Omental fat pad (tissue), 4 donors: Measurements from ENCODE around the gene ZGPAT. TPM values are rescaled to one million over a fixed set of nuclear protein-coding genes. Genes with fewer than 3 reads are reported as not detected.
A peak's percentile ranks its signal among the peaks of the same experiment; 100 is the strongest.

Experiments
- ATAC-seq: fragments of 150-250 bp; one replicate; pipeline ENCODE4 v1.9.1; 2016; ENCODE audit warnings: mild to moderate bottlenecking, moderate library complexity; ENCODE audit not compliant: low FRiP score
- DNase-seq: peaks from one replicate; pipeline ENCODE4 v3.0.0-alpha.2; 2019; ENCODE audit warnings: low spot score
- total RNA-seq, 4 donors: library from RNA; depleted of rRNA; stranded (reverse); fragments of >200 nt; gene quantifications; one replicate each; pipeline ENCODE4 v1.1.0, GENCODE V29; 2016
- TF ChIP-seq, protein P1 (sequence below), 3 donors: fragments of 450-650 bp; IDR thresholded peaks; one replicate each; pipeline ENCODE4 v1.5.1; 2016 to 2017; ENCODE audit warnings: antibody characterized with exemption in 3 of 3, mild to moderate bottlenecking in 3 of 3, moderate library complexity in 2 of 3

The ZGPAT gene
- total RNA-seq, 4 donors from 2014 or later = 13.2 to 34.5 (median 20.6) TPM

DNA sequence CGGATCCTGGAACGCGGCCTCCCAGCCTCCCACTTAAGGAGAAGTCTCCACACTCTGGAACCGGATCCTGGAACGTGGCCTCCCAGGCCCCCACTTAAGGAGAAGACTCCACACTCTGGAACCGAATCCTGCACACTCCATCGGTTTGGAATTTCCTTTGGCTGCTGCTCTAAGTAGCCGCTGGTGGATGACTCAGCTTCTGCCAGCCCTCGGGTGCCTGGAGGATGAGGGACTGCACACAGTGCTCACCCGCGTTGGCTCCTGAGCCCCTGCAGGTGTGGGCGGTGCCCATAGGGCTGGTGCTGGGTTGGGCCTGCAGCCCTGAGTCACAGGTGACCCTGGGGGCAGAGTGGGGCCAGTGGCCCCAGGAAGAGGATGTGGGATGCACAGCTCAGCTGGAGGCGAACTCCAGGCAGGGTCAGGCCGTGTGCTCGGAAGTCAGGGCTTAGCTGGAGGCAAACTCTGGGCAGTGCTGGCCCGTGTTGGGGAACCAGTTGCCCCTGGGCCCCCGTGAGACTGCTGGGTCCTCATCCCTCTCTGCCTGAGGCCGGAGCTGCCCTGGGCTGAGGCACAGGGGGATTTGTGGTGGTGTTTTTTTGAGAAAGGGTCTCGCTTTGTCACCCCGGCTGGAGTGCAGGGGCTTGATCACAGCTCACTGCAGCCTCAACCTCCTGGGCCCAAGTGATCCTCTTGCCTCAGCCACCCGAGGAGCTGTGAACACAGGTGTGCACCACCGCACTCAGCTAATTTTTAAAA, 25.3 kb upstream of the ZGPAT start:
- peak; percentile 52 for DNase-seq

DNA sequence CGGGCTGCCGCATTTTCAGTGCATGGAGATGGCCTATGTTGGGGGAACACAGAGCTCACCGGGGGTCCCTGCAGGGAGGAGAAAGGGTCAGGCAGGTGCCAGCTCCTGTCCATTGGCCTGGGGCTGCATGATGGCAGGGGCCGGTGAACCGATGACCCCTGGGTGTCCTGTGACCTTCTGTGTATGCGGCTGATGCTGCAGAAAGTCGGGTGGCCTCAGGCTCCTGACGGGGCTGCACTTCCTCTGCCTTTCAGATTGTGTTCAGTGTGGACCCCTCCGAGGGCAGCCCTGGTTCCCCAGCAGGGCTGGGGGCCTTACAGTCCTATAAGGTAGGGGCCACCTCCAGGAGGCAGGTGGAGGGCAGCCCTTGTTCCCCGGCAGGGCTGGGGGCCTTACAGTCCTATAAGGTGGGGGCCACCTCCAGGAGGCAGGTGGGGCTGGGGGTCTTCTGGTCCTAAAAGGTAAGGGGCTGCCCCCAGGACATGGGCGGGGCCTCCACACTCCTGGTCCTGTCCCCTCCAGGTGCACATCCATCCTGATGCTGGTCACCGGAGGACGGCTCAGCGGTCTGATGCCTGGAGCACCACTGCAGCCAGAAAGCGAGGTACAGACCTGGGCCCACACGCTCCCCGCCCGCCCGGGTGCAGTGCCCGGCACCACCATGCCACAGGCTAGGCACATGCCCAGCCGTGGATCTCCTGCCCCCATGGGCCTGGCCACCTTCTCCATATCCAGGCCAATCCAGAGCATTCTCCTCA, 22.4 kb upstream of the ZGPAT start:
- DNase-seq (no peak), ATAC-seq (no peak)
- TF ChIP-seq, protein P1, sequence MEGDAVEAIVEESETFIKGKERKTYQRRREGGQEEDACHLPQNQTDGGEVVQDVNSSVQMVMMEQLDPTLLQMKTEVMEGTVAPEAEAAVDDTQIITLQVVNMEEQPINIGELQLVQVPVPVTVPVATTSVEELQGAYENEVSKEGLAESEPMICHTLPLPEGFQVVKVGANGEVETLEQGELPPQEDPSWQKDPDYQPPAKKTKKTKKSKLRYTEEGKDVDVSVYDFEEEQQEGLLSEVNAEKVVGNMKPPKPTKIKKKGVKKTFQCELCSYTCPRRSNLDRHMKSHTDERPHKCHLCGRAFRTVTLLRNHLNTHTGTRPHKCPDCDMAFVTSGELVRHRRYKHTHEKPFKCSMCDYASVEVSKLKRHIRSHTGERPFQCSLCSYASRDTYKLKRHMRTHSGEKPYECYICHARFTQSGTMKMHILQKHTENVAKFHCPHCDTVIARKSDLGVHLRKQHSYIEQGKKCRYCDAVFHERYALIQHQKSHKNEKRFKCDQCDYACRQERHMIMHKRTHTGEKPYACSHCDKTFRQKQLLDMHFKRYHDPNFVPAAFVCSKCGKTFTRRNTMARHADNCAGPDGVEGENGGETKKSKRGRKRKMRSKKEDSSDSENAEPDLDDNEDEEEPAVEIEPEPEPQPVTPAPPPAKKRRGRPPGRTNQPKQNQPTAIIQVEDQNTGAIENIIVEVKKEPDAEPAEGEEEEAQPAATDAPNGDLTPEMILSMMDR (IDR thresholded peaks at IDR 0.05) = no peak

More for the DNA sequence above, 25.3 kb upstream of the ZGPAT start:
- ATAC-seq = peak; percentile 92
- TF ChIP-seq, protein P1 (IDR thresholded peaks at IDR 0.05) = no peak

DNA sequence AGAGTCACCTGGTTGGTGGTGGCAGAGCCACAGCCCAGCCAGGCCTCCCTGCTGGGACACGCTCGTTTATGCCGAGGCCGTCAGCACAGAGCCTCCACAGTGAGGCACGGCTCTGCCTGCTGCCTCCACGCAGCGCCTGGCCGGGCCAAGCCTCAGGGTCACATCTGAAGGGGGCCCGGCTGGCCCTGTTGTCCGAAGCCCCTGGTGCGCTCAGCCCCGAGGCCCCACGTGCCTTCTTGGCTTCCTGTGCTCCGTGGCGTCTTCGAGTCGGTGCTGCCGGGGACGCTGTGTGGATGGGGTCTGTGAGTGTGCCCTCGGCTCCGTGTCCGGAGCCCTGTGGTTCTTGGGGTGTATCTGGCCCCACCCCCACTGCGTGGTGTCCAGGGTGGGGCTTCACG, 21.7 kb upstream of the ZGPAT start:
- DNase-seq = no peak
- TF ChIP-seq, protein P1 (IDR thresholded peaks at IDR 0.05) = no peak
- ATAC-seq = no peak

DNA sequence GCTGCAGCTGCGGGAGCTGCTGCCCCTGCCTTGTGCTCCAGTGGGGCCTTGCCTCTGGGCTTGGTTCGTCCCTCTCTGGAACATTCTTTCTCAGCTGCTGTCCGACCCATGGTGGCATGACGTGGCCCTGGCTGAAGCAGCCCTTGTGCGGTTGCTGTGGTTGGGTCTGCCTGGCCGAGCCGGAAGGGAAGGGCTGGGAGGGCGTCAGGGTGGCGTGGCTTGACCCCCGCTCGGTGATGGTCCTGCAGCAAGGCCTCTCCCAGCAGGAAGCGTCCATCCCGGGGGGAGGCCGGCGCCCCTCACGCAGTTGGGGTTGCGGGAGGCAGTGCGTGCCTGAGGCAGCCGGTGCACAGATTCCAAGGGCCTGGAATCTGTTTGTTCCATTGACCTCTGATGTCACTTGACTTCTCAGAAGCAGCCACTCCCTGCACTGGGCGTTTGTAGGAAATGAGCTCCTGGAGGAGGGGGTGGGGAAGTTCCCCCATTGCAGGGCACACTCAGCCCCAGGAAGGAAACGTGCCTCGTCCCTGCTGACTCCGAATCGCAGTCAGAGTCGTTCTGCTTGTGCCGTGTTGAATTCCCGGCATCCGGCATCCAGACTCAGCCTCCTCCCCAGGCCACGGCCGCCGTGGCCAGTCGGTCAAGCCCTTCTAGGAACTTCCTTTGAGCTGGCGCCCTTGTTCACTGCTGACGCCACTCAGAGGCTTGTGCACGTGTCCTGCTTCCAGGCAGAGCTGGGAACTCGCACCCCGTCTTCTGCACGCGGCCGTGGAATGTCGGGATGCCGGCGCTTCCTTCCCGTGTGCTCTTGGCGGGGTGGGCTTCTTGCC, 21.1 kb upstream of the ZGPAT start:
- ATAC-seq (peak; percentile 69), DNase-seq (peak; percentile 57)
- TF ChIP-seq, protein P1 (IDR thresholded peaks at IDR 0.05) = no peak

DNA sequence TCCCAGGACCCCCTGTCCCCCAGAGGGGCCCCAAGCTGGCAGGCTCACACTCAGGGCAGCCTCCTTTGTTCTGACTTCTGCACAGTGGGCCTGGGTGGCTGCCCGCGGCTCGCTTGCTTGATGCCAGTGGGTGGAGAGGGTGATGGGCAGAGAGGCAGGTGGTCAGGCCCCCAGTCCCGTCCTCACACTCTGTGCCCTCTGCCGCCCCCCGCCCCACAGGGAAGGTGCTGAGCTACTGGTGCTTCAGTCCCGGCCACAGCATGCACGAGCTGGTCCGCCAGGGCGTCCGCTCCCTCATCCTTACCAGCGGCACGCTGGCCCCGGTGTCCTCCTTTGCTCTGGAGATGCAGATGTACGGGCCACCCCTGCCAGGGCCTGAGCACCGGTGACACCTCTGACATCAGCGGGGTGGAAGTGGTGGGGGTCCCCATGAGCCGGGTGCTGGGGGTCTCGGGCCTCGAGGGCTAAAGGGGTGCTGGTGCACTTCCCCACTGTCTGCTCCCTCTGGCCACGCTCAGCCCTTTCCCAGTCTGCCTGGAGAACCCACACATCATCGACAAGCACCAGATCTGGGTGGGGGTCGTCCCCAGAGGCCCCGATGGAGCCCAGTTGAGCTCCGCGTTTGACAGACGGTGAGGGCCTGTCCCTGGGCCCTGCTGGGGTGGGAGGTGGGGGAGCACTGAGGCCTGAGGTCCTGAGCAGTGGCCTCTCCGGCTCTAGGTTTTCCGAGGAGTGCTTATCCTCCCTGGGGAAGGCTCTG, 20.2 kb upstream of the ZGPAT start:
- TF ChIP-seq, protein P1 (IDR thresholded peaks at IDR 0.05) = no peak
- ATAC-seq (no peak), DNase-seq (no peak)
